WTC11 (cell line): ENCODE results near the gene PDK3. TPM values are rescaled to one million over a fixed set of nuclear protein-coding genes. Genes with fewer than 3 reads are reported as not detected.

Source experiments
- ATAC-seq: fragments of 200-7000 bp; cut with Tn5 transposase; 2 replicates; pipeline ENCODE4 v1.10.0; 2021; ENCODE audit warnings: mild to moderate bottlenecking, moderate library complexity
- CTCF ChIA-PET: fragments of 300-600 bp; sonication (Branson Sonifier 250); formaldehyde crosslinking; loops from one replicate; lab custom pipeline; 2021; ENCODE audit warnings: antibody characterized with exemption; lab: Charles Lee
- POLR2A ChIA-PET: fragments of 350-600 bp; sonication (Branson Sonifier 250); formaldehyde crosslinking; loops from one replicate; lab custom pipeline; 2021; ENCODE audit warnings: antibody characterized with exemption; lab: Charles Lee
- DNase-seq: peaks from one replicate; pipeline ENCODE4 v3.0.0; 2021; ENCODE audit warnings: low spot score
- H3K27ac Mint-ChIP-seq: 2 replicates; pipeline ENCODE4 v1.8.0; 2021; ENCODE audit warnings: mixed read lengths
- H3K27me3 Mint-ChIP-seq: 2 replicates; pipeline ENCODE4 v1.8.0; 2021; ENCODE audit warnings: low read depth, mild to moderate bottlenecking, moderate library complexity, mixed read lengths
- H3K36me3 Mint-ChIP-seq: 2 replicates; pipeline ENCODE4 v1.8.0; 2021; ENCODE audit warnings: mixed read lengths
- H3K4me1 Mint-ChIP-seq: 2 replicates; pipeline ENCODE4 v1.8.0; 2022; ENCODE audit warnings: mixed read lengths
- H3K4me3 Mint-ChIP-seq: 2 replicates; pipeline ENCODE4 v1.8.0; 2021; ENCODE audit warnings: mild to moderate bottlenecking, moderate library complexity, mixed read lengths
- H3K9me3 Mint-ChIP-seq: 2 replicates; pipeline ENCODE4 v1.8.0; 2021; ENCODE audit warnings: mixed read lengths
- KAT7 ChIP-seq: sonication (generic); formaldehyde crosslinking; IDR thresholded peaks from 2 replicates; pipeline ENCODE4 v1.8.1; 2023; ENCODE audit warnings: missing genetic modification reagents, mild to moderate bottlenecking, borderline replicate concordance
- NR1H2 ChIP-seq: sonication (generic); formaldehyde crosslinking; IDR thresholded peaks from 2 replicates; pipeline ENCODE4 v1.9.0; 2021; ENCODE audit warnings: mild to moderate bottlenecking, moderate library complexity, missing genetic modification reagents
- NR2C2 ChIP-seq: sonication (generic); formaldehyde crosslinking; IDR thresholded peaks from 2 replicates; pipeline ENCODE4 v1.8.0; 2022; ENCODE audit warnings: mild to moderate bottlenecking, missing genetic modification reagents
- NR3C1 ChIP-seq: sonication (generic); formaldehyde crosslinking; conservative IDR thresholded peaks from 2 replicates; pipeline ENCODE4 v1.8.1; 2023; ENCODE audit warnings: low read depth, mild to moderate bottlenecking, missing genetic modification reagents
- OVOL2 ChIP-seq: fragments of 250-450 bp; sonication (Bioruptor Pico); IDR thresholded peaks from 2 replicates; pipeline ENCODE4 v1.9.0; 2021; ENCODE audit warnings: mild to moderate bottlenecking, borderline replicate concordance
- SMAD3 ChIP-seq: sonication (generic); formaldehyde crosslinking; IDR thresholded peaks from 2 replicates; pipeline ENCODE4 v1.8.0; 2022; ENCODE audit warnings: missing genetic modification reagents, mild to moderate bottlenecking, borderline replicate concordance
- SMAD4 ChIP-seq: sonication (generic); formaldehyde crosslinking; IDR thresholded peaks from 2 replicates; pipeline ENCODE4 v1.8.0; 2022; ENCODE audit warnings: mild to moderate bottlenecking, missing genetic modification reagents
- ZNF138 ChIP-seq: sonication (generic); formaldehyde crosslinking; conservative IDR thresholded peaks from 2 replicates; pipeline ENCODE4 v1.8.1; 2022; ENCODE audit warnings: mild to moderate bottlenecking, moderate library complexity, missing genetic modification reagents
- ZNF263 ChIP-seq: sonication (generic); formaldehyde crosslinking; IDR thresholded peaks from 2 replicates; pipeline ENCODE4 v1.8.1; 2022; ENCODE audit warnings: low read depth, mild to moderate bottlenecking, moderate library complexity, missing genetic modification reagents
- ZNF416 ChIP-seq: fragments of 250-450 bp; sonication (Bioruptor Pico); IDR thresholded peaks from 2 replicates; pipeline ENCODE4 v1.9.0; 2021; ENCODE audit warnings: mild to moderate bottlenecking, inconsistent platforms
- total RNA-seq: library from RNA; stranded (reverse); gene quantifications from 3 replicates; pipeline ENCODE4 v1.2.3, GENCODE V29; 2021
- TF ChIP-seq, protein P1 (sequence below): sonication (generic); formaldehyde crosslinking; IDR thresholded peaks from 2 replicates; pipeline ENCODE4 v1.8.1; 2023; ENCODE audit warnings: mild to moderate bottlenecking, missing genetic modification reagents
- TF ChIP-seq, protein P2 (sequence below): sonication (generic); formaldehyde crosslinking; IDR thresholded peaks from 2 replicates; pipeline ENCODE4 v1.8.0; 2022; ENCODE audit warnings: mild to moderate bottlenecking, missing genetic modification reagents
- TF ChIP-seq, protein P3 (sequence below): sonication (generic); formaldehyde crosslinking; IDR thresholded peaks from 2 replicates; pipeline ENCODE4 v1.8.1; 2022; ENCODE audit warnings: mild to moderate bottlenecking, missing genetic modification reagents, moderate library complexity, borderline replicate concordance
- TF ChIP-seq, protein P4 (sequence below): sonication (generic); formaldehyde crosslinking; IDR thresholded peaks from 2 replicates; pipeline ENCODE4 v1.8.1; 2023; ENCODE audit warnings: mild to moderate bottlenecking, missing genetic modification reagents, borderline replicate concordance
- TF ChIP-seq, protein P5 (sequence below): sonication (generic); formaldehyde crosslinking; IDR thresholded peaks from 2 replicates; pipeline ENCODE4 v1.8.0; 2023; ENCODE audit warnings: missing genetic modification reagents, mild to moderate bottlenecking, borderline replicate concordance

PDK3 gene
- total RNA-seq, 1 experiment from 2014 or later, result 34.4 TPM

DNA sequence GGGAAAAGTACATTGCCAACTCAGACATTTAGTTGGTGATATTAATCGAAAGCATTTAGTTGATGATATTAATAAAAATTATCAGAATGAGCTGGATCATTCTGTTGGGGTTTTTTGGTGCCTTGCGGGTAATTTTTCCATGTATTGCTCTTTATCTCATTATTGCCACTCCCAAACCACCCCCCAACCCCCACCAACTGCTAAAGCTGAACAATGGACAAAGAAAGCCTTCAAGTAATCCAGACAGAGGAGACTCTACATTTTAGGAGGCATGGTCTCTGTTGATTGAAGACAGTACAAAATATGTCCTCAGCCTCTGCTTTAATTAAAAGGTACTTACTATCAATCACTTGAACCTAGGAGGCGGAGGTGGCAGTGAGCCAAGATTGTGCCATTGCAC is 22.5 kb downstream of the PDK3 start:
- Mint-ChIP-seq H3K4me3 (no peak overlapping the region), H3K9me3 (no peaks in the 10 kb centered on the region), H3K36me3 (no peaks in the 10 kb centered on the region), H3K4me1 (peaks cover 25% of the 10 kb centered on the region), H3K27me3 (no peaks in the 10 kb centered on the region), H3K27ac (no peak overlapping the region)
- DNase-seq, result no peak
- no peak for ATAC-seq
- TF ChIP-seq NR2C2 (CRISPR knock-in tag) (no peak), KAT7 (no peak), NR1H2 (no peak), SMAD4 (CRISPR knock-in tag) (no peak), ZNF138 (CRISPR knock-in tag) (no peak), ZNF416 (CRISPR knock-in tag) (no peak), OVOL2 (CRISPR knock-in tag) (no peak), ZNF263 (CRISPR knock-in tag) (no peak), NR3C1 (no peak), SMAD3 (CRISPR knock-in tag) (no peak)
- TF ChIP-seq, protein P1, sequence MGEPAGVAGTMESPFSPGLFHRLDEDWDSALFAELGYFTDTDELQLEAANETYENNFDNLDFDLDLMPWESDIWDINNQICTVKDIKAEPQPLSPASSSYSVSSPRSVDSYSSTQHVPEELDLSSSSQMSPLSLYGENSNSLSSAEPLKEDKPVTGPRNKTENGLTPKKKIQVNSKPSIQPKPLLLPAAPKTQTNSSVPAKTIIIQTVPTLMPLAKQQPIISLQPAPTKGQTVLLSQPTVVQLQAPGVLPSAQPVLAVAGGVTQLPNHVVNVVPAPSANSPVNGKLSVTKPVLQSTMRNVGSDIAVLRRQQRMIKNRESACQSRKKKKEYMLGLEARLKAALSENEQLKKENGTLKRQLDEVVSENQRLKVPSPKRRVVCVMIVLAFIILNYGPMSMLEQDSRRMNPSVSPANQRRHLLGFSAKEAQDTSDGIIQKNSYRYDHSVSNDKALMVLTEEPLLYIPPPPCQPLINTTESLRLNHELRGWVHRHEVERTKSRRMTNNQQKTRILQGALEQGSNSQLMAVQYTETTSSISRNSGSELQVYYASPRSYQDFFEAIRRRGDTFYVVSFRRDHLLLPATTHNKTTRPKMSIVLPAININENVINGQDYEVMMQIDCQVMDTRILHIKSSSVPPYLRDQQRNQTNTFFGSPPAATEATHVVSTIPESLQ, result no peak
- TF ChIP-seq, protein P2, sequence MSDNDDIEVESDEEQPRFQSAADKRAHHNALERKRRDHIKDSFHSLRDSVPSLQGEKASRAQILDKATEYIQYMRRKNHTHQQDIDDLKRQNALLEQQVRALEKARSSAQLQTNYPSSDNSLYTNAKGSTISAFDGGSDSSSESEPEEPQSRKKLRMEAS, result no peak
- TF ChIP-seq, protein P3, sequence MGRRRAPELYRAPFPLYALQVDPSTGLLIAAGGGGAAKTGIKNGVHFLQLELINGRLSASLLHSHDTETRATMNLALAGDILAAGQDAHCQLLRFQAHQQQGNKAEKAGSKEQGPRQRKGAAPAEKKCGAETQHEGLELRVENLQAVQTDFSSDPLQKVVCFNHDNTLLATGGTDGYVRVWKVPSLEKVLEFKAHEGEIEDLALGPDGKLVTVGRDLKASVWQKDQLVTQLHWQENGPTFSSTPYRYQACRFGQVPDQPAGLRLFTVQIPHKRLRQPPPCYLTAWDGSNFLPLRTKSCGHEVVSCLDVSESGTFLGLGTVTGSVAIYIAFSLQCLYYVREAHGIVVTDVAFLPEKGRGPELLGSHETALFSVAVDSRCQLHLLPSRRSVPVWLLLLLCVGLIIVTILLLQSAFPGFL (CRISPR knock-in tag), result no peak
- TF ChIP-seq, protein P4, sequence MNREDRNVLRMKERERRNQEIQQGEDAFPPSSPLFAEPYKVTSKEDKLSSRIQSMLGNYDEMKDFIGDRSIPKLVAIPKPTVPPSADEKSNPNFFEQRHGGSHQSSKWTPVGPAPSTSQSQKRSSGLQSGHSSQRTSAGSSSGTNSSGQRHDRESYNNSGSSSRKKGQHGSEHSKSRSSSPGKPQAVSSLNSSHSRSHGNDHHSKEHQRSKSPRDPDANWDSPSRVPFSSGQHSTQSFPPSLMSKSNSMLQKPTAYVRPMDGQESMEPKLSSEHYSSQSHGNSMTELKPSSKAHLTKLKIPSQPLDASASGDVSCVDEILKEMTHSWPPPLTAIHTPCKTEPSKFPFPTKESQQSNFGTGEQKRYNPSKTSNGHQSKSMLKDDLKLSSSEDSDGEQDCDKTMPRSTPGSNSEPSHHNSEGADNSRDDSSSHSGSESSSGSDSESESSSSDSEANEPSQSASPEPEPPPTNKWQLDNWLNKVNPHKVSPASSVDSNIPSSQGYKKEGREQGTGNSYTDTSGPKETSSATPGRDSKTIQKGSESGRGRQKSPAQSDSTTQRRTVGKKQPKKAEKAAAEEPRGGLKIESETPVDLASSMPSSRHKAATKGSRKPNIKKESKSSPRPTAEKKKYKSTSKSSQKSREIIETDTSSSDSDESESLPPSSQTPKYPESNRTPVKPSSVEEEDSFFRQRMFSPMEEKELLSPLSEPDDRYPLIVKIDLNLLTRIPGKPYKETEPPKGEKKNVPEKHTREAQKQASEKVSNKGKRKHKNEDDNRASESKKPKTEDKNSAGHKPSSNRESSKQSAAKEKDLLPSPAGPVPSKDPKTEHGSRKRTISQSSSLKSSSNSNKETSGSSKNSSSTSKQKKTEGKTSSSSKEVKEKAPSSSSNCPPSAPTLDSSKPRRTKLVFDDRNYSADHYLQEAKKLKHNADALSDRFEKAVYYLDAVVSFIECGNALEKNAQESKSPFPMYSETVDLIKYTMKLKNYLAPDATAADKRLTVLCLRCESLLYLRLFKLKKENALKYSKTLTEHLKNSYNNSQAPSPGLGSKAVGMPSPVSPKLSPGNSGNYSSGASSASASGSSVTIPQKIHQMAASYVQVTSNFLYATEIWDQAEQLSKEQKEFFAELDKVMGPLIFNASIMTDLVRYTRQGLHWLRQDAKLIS (CRISPR knock-in tag), result no peak
- TF ChIP-seq, protein P5, sequence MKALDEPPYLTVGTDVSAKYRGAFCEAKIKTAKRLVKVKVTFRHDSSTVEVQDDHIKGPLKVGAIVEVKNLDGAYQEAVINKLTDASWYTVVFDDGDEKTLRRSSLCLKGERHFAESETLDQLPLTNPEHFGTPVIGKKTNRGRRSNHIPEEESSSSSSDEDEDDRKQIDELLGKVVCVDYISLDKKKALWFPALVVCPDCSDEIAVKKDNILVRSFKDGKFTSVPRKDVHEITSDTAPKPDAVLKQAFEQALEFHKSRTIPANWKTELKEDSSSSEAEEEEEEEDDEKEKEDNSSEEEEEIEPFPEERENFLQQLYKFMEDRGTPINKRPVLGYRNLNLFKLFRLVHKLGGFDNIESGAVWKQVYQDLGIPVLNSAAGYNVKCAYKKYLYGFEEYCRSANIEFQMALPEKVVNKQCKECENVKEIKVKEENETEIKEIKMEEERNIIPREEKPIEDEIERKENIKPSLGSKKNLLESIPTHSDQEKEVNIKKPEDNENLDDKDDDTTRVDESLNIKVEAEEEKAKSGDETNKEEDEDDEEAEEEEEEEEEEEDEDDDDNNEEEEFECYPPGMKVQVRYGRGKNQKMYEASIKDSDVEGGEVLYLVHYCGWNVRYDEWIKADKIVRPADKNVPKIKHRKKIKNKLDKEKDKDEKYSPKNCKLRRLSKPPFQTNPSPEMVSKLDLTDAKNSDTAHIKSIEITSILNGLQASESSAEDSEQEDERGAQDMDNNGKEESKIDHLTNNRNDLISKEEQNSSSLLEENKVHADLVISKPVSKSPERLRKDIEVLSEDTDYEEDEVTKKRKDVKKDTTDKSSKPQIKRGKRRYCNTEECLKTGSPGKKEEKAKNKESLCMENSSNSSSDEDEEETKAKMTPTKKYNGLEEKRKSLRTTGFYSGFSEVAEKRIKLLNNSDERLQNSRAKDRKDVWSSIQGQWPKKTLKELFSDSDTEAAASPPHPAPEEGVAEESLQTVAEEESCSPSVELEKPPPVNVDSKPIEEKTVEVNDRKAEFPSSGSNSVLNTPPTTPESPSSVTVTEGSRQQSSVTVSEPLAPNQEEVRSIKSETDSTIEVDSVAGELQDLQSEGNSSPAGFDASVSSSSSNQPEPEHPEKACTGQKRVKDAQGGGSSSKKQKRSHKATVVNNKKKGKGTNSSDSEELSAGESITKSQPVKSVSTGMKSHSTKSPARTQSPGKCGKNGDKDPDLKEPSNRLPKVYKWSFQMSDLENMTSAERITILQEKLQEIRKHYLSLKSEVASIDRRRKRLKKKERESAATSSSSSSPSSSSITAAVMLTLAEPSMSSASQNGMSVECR, result no peak
- ChIA-PET CTCF (no interaction called here), POLR2A (interaction anchor here (1.7 kb wide), 1 partner anchor 22 kb away, joined by 3 read pairs; the partner anchor contains the start of gene PDK3)
